GM19395 (cell line): ENCODE measurements around the gene GLI3.

Experiments
- ATAC-seq: cut with Tn5 transposase; IDR thresholded peaks from one replicate; pipeline ENCODE4 v1.9.1; 2021; ENCODE audit warnings: mild to moderate bottlenecking, moderate library complexity; ENCODE audit not compliant: unreplicated experiment

GLI3 gene

DNA sequence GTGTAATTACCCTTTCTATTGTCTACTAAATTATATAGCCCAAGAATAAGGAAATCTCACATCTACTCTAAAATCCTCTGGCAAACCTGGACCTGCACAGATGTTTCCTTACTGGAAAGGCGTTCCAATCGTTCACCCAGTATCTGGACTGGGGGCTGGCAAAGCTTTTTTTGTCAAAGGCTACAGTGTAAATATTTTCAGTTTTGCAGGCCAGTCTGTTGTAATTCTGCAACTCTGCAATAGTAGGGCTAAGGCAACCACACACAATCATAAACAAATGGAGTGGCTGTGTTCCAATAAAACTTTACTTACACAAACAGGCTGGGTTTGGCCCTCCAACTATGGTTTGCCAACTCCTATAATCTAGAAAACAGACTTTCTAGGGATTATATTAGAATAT is 56.2 kb downstream of the GLI3 start:
- ATAC-seq = no peak

DNA sequence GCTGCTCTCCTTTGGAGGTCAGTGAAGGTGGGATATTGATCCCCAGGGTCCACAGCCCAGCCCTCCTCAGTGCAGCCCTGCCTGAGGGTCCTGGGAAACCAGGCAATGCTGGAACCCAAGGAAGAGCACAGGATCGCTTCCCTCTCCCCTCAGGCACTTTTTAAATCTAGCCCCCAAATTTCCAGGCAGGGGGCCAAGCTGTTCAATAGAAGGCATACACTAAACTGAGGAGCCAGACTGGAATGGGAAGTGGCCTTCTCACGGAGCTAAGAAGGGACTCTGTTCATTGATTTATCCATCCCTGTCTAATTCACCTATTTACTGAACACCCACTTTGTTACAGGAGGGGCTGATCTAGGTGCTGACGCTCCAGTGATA is 60.3 kb downstream of the GLI3 start:
- ATAC-seq = no peak

GRCh38 chr7:42175834-42176723 is 60.9 kb downstream of the GLI3 start:
- ATAC-seq = no peak

GRCh38 chr7:42174391-42174912 is 62.6 kb downstream of the GLI3 start:
- ATAC-seq = no peak

DNA sequence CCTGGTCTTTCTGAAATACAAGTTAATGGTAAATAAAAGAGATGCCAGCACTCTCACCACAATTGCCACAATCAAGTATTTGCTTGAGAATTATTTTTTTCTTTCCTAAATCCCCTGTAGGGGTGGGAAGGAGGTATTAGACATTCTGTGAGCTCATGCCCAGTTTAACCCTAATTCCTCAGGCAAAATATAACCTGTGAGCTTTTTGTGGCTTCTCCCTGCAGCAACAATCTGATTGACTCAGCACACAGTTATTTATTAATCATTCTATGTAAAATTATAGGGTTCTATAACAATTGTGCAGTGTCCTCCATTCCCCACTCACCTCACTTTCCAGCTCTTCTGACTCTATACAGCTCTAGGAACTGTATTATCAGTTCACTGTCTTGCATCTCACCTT is 66.3 kb downstream of the GLI3 start:
- ATAC-seq = no peak

DNA sequence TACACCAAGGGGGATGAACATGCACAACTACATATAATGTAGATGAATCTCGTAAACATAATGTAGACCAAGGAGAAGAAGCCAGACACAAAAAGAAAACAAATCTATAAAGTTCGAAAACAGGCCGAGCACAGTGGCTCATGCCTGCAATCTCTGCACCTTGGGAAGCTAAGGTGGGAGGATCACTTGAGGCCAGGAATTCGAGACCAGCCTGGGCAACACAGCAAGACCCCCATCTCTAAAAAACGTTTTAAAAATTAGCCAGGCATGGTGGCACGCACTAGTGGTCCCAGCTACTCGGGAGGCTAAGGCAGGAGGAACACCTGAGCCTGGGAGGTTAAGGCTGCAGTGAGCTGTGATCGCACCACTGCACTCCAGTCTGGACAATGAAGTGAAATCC is 68.5 kb downstream of the GLI3 start:
- ATAC-seq = no peak

GRCh38 chr7:42167631-42168236 is 69.3 kb downstream of the GLI3 start:
- ATAC-seq = no peak

GRCh38 chr7:42167206-42167605 is 69.8 kb downstream of the GLI3 start:
- ATAC-seq = no peak

GRCh38 chr7:42164881-42165428 is 72.1 kb downstream of the GLI3 start:
- ATAC-seq = no peak

DNA sequence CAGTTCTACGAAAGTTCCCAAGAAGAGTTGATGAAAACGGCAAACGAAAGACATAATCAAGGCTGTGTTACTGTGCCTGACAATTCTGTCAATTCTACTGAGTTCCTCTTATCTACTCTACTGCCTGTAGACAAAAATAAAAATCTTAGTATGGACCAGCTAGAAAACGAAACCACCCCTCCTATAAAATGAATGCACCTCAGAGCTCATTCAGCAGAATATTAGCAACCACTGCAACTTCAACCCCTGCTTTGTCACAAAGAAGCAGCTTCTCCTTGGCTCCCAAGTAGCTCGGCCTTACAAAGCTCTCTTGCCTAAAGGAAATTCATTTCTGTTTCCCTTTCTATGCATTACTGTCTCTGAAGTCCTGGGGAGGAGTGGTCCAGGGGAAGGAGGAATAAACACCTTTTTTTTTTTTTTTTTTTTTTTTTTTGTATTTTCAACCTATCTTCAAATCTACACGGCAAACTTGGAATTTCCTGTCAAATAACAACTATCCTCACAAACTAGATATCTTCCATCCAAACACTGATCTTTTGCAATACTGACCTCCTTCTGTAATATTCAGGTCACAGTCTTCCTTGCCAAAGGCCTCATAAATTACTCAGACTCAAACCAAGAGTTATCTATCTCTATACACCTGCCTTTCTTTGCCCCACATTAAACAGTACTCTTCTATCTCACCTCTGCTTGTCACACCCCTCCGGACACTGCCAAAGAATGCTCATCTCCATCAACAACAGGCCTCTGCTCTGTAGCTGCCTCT is 74.3 kb downstream of the GLI3 start:
- no peak for ATAC-seq

GRCh38 chr7:42161719-42162118 is 75.3 kb downstream of the GLI3 start:
- no peak for ATAC-seq

DNA sequence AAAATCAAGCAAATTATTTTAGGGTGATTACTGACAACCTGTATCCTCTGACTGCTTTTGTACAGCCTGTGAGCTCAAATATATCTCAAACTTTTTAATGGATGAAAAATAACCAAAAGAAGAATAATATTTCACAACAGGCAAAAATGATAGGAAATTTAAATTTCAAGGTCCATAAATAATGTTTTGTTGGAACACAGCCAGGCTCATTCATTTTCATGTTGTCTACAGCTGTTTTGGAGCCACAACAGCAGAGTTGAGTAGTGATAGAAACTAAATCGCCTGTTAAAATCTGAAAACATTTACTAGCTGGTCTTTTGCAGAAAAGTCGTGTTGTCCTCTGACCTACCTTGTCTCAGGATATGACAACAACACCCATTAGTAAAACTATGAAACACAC is 75.9 kb downstream of the GLI3 start:
- no peak for ATAC-seq

DNA sequence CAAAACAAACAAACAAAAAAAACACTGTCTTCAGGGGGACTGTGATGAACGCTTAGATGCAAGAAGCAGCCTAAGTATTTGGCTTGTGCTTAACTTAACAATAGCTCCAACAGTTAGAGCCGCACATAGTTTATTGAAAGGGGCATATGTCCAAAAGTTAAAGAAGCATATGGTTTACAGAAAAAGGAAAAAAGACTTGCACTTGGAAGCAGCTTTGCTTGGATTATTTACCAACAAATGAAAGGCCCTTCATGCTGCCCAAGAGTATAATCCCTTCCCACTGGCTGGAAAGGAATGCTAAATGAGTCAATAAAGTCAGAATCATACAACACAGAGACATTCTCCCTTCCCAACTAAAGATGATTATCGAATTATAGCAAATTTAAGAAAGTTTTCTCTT is 77.9 kb downstream of the GLI3 start:
- ATAC-seq = no peak

GRCh38 chr7:42156967-42157721 is 79.9 kb downstream of the GLI3 start:
- ATAC-seq = no peak

GRCh38 chr7:42156291-42156865 is 80.6 kb downstream of the GLI3 start:
- ATAC-seq = no peak

GRCh38 chr7:42155584-42156290 is 81.3 kb downstream of the GLI3 start:
- ATAC-seq = no peak

GRCh38 chr7:42154173-42154572 is 82.8 kb downstream of the GLI3 start:
- ATAC-seq = no peak

- ATAC-seq = no peak
These were observed 84.4 kb downstream of the GLI3 start for GRCh38 chr7:42152329-42153205.

GRCh38 chr7:42151309-42151708 is 85.7 kb downstream of the GLI3 start:
- no peak for ATAC-seq
